ENCODE data around the gene TRIM54. TPM values are rescaled to one million over a fixed set of nuclear protein-coding genes. Genes with fewer than 3 reads are reported as not detected.
"Not testable (repeated sequence)": the region's sequence is repeated elsewhere in the genome, so short reads cannot be mapped to it uniquely, and the experiment has no call there.

The TRIM54 gene
- total RNA-seq, 3 donors from 2014 or later: 0.43 TPM; not detected in 2

DNA sequence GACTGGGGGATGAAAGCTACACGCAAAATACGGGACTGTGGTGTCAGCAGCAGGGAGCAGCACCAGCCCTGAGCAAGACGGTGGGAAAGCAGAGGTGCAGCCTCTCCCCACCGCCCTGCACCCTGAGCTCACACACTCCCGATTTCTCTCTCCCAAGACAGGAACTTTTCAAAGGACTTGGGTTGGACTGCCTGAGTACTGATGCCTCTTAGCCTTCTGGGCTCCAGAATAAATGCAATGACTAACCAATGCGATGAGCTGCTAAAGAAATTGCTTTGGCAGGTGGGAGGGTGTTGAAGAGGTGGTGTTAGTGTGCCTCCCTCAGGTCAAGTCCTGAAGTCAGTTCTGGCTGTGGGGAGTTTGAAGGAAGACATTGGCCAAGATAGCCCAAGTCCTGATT is 9.6 kb downstream of the TRIM54 start:
- intact Hi-C loops (cut with DNase I, micrococcal nuclease): no loop called here
- Histone ChIP-seq H3K4me3 (no peak overlapping the region), H3K36me3 (ENCODE audit: low read depth) (no peaks in the 10 kb centered on the region), H3K4me1 (ENCODE audit: low read depth) (no peaks in the 10 kb centered on the region), H3K9me3 (no peaks in the 10 kb centered on the region)
- no peak for DNase-seq
- ATAC-seq: no peak
- TF ChIP-seq, protein P1, sequence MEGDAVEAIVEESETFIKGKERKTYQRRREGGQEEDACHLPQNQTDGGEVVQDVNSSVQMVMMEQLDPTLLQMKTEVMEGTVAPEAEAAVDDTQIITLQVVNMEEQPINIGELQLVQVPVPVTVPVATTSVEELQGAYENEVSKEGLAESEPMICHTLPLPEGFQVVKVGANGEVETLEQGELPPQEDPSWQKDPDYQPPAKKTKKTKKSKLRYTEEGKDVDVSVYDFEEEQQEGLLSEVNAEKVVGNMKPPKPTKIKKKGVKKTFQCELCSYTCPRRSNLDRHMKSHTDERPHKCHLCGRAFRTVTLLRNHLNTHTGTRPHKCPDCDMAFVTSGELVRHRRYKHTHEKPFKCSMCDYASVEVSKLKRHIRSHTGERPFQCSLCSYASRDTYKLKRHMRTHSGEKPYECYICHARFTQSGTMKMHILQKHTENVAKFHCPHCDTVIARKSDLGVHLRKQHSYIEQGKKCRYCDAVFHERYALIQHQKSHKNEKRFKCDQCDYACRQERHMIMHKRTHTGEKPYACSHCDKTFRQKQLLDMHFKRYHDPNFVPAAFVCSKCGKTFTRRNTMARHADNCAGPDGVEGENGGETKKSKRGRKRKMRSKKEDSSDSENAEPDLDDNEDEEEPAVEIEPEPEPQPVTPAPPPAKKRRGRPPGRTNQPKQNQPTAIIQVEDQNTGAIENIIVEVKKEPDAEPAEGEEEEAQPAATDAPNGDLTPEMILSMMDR (IDR thresholded peaks at IDR 0.05): no peak

DNA sequence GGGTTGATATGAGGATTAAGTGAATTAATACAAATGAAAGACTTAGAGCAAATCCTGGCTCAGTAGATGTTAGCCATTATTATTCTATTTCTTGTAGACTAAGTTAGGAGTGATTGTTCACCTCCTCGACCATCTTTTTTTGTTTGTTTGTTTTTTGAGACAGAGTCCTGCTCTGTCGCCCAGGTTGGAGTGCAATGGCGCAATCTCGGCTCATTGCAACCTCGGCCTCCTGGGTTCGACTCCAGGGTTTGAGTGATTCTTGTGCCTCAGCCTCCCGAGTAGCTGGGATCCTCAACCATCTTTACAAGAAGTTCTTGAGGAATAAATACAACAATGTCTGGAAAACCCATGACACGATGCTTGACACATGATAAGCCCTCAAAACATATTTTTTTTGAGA is 12.7 kb downstream of the TRIM54 start:
- no peak for ATAC-seq
- intact Hi-C loops (cut with DNase I, micrococcal nuclease): no loop called here

DNA sequence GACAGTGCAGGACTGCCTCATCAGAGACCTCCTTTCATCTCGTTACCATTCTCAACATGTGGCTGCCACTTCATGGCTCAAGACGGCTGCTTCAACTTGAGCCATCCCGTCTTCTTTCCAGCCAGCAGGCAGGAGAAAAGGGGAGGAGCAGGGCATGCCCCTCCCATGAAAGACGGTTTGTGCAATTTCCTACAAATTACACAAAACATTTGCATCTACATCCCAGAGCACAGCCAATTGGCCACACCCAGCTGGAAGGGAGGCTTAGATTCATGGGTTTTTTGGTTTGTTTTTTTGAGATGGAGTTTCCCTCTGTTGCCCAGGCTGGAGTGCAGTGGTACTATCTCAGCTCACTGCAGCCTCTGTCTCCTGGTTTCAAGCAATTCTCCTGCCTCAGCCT is 14.3 kb downstream of the TRIM54 start:
- Histone ChIP-seq H3K4me3 (no peak overlapping the region), H3K9me3 (no peaks in the 10 kb centered on the region), H3K4me1 (ENCODE audit: low read depth) (no peaks in the 10 kb centered on the region), H3K36me3 (ENCODE audit: low read depth) (no peaks in the 10 kb centered on the region)
- TF ChIP-seq, protein P1 (IDR thresholded peaks at IDR 0.05): no peak
- intact Hi-C loops (cut with DNase I, micrococcal nuclease): no loop called here
- DNase-seq (no peak), ATAC-seq (no peak)

More for the DNA sequence above, 12.7 kb downstream of the TRIM54 start:
- TF ChIP-seq, protein P1 (IDR thresholded peaks at IDR 0.05): no peak
- Histone ChIP-seq H3K4me3 (no peak overlapping the region), H3K4me1 (ENCODE audit: low read depth) (no peaks in the 10 kb centered on the region), H3K9me3 (no peaks in the 10 kb centered on the region), H3K36me3 (ENCODE audit: low read depth) (no peaks in the 10 kb centered on the region)
- DNase-seq: no peak

DNA sequence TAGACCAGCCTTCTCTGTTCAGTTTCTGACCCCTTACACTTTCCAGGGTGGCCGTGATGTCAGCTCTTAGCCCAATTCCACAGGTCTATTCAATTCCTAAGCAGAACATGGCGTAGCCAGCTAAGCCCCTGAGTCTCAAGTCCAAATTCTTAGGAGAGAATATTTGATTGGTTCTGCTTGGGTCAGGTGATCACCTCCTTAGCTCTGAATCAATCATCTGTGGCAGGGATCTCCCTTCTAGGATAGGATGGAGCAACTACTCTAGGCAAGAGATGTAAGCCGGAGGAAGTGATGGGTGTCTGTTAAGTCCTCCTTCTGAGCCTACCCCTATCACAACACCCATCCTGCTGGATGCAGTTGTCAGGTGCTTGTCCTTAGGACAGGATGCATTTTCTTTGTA is 15.0 kb downstream of the TRIM54 start:
- ATAC-seq (no peak), DNase-seq (no peak)
- Histone ChIP-seq H3K36me3 (ENCODE audit: low read depth) (no peaks in the 10 kb centered on the region), H3K4me1 (ENCODE audit: low read depth) (no peaks in the 10 kb centered on the region), H3K9me3 (no peaks in the 10 kb centered on the region), H3K4me3 (no peak overlapping the region)
- intact Hi-C loops (cut with DNase I, micrococcal nuclease): no loop called here
- TF ChIP-seq, protein P1 (IDR thresholded peaks at IDR 0.05): no peak

DNA sequence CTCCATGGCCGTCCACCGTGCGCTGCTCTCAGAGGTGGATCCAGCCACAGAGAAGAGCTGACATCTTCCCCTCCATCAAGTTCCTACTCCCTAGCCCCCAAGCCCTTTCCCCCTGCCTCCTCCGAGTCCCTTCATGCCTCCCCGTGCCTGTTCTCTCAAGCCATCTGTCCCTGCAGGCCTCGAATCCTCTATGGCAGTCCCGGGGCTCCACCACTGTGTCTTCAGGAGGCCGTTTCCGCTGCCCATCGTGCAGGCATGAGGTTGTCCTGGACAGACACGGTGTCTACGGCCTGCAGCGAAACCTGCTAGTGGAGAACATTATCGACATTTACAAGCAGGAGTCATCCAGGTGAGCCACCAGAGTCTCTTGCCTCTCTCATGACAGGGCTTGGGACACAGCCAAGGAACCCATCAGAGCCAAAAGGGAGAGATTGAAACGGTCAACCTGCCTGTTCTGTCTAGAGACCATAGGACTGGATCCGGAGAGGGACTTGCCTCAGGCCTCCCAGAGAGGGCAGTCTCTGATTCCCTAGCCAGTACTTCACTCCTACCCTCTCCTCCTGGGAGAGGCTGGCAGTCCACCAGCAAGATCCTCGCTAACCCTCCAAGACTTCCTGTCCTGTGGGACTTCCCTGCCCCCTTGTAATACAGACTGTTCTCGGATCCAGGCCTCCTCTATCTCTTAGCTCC is 16.3 kb downstream of the TRIM54 start:
- Histone ChIP-seq H3K4me3 (no peak overlapping the region), H3K36me3 (ENCODE audit: low read depth) (no peaks in the 10 kb centered on the region), H3K4me1 (ENCODE audit: low read depth) (no peaks in the 10 kb centered on the region), H3K9me3 (no peaks in the 10 kb centered on the region)
- intact Hi-C loops (cut with DNase I, micrococcal nuclease): no loop called here
- DNase-seq (no peak), ATAC-seq (no peak)
- TF ChIP-seq, protein P1 (IDR thresholded peaks at IDR 0.05): no peak

DNA sequence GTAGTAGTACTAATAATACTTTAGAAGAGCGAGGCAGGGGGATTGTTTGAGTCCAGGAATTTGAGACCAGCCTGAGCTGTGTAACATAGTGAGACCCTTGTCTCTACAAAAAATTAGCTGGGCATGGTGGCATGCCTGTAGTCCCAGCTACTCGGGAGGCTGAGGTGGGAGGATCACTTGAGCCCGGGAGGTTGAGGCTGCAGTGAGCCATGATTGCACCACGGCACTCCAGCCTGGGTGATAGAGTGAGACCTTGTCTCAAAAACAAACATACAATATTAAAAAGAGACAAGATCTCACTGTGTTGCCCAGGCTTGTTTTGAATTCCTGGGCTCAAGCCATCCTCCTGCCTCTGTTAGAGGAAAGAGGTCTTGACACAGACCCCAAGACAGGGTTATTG is 18.4 kb downstream of the TRIM54 start:
- H3K4me1 ChIP-seq (ENCODE audit: low read depth); H3K9me3 ChIP-seq; DNase-seq; intact Hi-C loops (cut with DNase I, micrococcal nuclease); H3K36me3 ChIP-seq (ENCODE audit: low read depth); H3K4me3 ChIP-seq; ATAC-seq: not testable (repeated sequence)
